ENCODE data around the gene ZNF791.

DNA sequence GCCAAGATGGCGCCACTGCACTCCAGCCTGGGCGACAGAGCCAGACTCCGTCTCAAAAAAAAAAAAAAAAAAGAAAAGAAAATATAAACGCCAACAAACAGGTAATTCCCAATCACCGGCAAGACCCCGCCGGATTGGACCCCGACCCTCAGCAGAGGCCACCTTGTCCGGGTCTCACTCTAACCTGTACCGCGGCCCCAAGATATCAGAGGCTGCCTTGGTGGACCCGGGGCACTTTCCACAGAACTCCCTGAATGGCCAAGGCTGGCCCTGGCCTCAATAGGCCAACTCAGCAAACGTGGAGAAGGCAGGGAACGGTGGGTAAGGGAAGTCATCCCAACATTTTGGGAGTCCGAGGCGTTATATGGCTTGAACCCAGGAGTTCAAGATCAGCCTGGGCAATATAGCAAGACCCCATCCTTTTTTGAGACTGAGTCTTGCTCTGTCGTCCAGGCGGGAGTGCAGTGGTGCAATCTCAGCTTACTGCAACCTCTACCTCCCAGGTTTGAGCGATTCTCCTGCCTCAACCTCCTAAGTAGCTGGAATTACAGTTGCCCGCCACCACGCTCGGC is 28.0 kb downstream of the ZNF791 start:
- TF ChIP-seq, protein P1, sequence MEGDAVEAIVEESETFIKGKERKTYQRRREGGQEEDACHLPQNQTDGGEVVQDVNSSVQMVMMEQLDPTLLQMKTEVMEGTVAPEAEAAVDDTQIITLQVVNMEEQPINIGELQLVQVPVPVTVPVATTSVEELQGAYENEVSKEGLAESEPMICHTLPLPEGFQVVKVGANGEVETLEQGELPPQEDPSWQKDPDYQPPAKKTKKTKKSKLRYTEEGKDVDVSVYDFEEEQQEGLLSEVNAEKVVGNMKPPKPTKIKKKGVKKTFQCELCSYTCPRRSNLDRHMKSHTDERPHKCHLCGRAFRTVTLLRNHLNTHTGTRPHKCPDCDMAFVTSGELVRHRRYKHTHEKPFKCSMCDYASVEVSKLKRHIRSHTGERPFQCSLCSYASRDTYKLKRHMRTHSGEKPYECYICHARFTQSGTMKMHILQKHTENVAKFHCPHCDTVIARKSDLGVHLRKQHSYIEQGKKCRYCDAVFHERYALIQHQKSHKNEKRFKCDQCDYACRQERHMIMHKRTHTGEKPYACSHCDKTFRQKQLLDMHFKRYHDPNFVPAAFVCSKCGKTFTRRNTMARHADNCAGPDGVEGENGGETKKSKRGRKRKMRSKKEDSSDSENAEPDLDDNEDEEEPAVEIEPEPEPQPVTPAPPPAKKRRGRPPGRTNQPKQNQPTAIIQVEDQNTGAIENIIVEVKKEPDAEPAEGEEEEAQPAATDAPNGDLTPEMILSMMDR (conservative IDR thresholded peaks at IDR 0.05 in 1 of 2, IDR thresholded peaks at IDR 0.05 in 1 of 2; ENCODE audit: low read depth in 1 of 2, low read length in 2 of 2), result no peak
- no peak for TF ChIP-seq EZH2 (IDR thresholded peaks at IDR 0.05; ENCODE audit: low read length, missing control alignments)
